ENCODE data around the gene CXCR5.

The CXCR5 gene

GRCh38 chr11:118877487-118878162, 6.1 kb upstream of the CXCR5 start:
- no peak for DNase-seq

DNA sequence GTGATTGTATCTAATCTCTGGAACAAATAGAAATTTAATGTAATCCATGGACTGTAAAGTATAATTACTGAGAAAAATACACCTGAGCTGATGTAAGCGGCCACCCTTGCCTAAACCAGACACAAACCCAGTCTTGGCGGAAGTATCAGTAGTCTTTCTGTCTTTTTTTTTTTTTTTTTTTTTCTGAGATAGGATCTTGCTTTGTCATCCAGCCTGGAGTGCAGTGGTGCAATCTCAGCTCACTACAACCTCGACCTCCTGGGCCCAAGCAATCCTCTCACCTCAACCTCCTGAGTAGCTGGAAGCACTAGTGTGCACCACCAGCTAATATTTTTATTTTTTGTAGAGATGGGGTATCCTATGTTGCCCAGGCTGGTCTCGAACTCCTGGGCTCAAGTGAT, 5.5 kb upstream of the CXCR5 start:
- DNase-seq: no peak

DNA sequence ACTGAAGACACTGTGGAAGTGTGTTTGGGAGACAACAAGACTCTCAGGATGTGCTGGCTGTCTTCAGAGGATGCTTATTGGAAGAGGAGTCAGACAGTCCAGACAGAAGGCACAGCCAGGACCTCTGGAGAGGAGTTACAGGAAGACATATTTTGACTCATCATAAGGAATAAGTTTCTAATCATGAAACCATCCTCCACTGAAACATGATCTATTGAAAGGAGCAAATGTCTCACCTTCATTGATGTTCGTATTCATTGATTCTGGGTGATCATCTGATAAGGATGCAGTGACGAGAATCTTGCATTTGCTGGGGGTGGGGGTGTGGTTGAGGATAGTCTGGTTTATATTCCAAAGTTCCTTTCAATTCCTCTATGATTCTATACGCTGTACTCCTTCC, 2.5 kb upstream of the CXCR5 start:
- no peak for DNase-seq

- no peak for DNase-seq
Observed at GRCh38 chr11:118882491-118882890, 1.2 kb upstream of the CXCR5 start.

DNA sequence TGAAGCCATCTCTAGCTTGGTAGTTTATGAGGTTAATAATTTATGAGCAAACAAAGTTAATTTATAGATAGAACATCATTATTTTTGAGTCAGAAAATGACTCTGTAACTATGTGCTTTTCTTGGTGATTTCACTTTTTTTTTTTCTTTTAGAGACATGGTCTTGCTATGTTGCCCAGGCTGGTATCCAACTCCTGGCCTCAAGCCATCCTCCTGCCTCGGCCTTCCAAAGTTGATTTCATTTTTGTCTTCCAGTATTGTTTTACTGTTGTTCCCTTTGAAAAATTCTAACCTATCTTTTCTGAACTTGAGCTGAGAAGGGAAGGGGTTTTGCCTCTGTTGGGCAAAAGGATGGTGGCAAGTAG, 706 bp upstream of the CXCR5 start:
- DNase-seq: no peak

GRCh38 chr11:118884875-118885274, 1.2 kb downstream of the CXCR5 start:
- no peak for DNase-seq

GRCh38 chr11:118885319-118885718, 1.6 kb downstream of the CXCR5 start:
- no peak for DNase-seq

- DNase-seq: no peak
Observed at GRCh38 chr11:118885831-118886565, 2.3 kb downstream of the CXCR5 start.

DNA sequence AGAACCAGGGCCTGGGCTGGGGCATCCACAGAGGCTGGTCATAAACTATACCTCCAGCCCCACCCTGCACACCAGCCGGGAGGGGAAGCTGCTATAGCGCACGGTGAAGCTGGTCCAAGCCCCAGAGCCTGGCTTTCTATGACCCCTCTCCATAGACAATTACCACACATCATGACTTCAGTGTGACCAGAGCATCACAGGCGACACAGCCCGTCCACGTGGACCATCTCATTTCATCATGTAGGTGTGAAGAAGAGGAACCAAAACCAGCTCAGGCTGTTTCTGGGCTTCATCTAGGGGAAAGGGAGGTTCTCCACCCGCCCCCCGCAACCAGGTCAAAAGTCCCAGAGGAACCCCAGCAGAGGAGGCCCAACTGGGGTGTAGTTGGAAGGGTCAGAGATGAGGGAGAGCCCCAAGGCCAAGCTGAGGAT, 3.0 kb downstream of the CXCR5 start:
- DNase-seq: no peak

DNA sequence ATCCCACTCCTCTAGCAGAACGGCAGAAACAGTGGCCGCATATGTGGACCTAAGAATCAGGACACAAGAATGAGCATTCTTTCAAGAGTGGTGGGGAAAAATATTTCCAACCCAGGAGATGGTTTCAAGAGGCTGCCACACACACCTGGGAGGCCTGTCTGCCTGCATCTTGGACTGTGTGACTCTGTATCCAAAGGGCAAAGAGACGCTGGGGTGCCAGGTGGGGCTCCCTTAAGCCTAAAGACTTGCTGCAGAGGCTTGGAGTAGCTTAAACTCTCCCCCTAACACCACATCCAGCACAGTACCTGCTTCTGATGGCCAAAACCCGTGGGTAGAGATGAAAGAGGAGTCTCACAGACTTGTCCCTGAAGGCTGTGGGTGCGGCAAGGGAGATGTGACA, 3.5 kb downstream of the CXCR5 start:
- no peak for DNase-seq

DNA sequence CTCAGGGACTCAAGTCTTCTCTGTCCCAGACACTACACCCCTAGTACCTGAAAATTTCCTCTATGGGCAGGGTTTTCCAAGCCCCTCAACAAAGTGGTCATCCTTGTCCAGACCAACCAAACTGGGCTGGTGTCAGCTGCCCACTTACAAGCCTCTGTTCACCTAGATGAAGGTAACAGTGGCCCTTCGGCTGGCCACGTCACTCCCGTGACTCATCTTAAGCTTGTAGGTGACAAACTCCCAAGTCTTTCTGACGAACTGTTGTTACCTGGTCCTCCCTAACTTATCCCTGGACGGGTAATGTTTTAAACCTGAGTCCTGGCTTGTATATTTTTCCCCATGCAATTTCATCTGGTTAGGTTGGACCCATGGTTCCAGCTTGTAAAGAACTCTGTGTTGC, 4.7 kb downstream of the CXCR5 start:
- DNase-seq: no peak

GRCh38 chr11:118889797-118890196, 6.1 kb downstream of the CXCR5 start:
- DNase-seq: no peak

DNA sequence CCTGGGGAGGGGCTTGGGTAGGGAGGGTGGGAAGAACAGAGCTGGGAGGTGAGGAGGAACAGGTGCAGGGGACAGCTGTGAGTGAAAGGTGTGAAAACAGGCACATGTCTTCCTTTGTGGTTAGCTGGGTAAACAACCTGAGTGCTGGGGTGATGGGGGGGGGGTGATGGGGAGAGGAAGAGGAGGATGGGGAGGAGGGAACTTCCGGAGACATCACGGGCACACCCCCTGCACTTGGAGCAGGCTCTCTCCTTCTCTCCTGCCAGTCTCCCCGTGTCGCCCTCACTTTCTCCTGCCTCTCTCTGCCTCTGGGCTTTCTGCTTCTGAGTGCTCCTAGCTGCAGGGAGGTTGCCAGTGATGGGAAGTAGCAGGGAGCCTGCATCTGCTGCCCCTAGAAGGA, 8.8 kb downstream of the CXCR5 start:
- peak in 2 of 4 experiments; percentile 34 to 51 for DNase-seq

GRCh38 chr11:118892964-118893363, 9.3 kb downstream of the CXCR5 start:
- DNase-seq: no peak

DNA sequence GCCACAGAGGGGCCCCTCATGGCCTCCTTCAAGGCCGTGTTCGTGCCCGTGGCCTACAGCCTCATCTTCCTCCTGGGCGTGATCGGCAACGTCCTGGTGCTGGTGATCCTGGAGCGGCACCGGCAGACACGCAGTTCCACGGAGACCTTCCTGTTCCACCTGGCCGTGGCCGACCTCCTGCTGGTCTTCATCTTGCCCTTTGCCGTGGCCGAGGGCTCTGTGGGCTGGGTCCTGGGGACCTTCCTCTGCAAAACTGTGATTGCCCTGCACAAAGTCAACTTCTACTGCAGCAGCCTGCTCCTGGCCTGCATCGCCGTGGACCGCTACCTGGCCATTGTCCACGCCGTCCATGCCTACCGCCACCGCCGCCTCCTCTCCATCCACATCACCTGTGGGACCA, 10.0 kb downstream of the CXCR5 start:
- DNase-seq: no peak

- DNase-seq: no peak
Observed at GRCh38 chr11:118894192-118894591, 10.5 kb downstream of the CXCR5 start.

DNA sequence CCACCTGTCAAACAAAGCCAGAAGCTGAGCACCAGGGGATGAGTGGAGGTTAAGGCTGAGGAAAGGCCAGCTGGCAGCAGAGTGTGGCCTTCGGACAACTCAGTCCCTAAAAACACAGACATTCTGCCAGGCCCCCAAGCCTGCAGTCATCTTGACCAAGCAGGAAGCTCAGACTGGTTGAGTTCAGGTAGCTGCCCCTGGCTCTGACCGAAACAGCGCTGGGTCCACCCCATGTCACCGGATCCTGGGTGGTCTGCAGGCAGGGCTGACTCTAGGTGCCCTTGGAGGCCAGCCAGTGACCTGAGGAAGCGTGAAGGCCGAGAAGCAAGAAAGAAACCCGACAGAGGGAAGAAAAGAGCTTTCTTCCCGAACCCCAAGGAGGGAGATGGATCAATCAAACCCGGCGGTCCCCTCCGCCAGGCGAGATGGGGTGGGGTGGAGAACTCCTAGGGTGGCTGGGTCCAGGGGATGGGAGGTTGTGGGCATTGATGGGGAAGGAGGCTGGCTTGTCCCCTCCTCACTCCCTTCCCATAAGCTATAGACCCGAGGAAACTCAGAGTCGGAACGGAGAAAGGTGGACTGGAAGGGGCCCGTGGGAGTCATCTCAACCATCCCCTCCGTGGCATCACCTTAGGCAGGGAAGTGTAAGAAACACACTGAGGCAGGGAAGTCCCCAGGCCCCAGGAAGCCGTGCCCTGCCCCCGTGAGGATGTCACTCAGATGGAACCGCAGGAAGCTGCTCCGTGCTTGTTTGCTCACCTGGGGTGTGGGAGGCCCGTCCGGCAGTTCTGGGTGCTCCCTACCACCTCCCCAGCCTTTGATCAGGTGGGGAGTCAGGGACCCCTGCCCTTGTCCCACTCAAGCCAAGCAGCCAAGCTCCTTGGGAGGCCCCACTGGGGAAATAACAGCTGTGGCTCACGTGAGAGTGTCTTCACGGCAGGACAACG, 11.7 kb downstream of the CXCR5 start:
- DNase-seq: peak in 3 of 4 experiments; percentile 27 to 58 (median 57)

DNA sequence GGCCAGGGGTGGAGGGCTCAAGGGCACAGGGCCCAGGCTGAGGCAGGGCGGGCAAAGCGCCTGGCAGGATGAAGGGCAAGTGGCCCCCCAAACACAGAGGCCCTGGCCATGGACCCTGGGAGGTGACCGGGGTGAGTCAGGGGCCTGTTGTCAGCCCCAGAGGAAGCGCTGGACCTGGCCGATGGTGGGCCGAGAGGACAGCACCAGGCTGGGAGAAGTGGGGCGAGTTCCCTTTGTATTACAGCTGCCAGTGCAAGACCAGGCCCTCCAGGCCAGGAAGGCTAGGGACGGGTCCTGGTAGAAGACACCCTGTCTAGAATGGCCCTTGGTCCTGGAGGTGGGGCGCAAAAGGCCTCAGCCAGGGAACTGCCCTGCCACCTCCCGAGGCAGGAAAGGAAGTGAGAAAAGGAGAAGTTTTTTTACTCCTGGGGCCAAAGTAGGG, 12.8 kb downstream of the CXCR5 start:
- no peak for DNase-seq

- no peak for DNase-seq
Observed at GRCh38 chr11:118896921-118897591, 13.4 kb downstream of the CXCR5 start.

DNA sequence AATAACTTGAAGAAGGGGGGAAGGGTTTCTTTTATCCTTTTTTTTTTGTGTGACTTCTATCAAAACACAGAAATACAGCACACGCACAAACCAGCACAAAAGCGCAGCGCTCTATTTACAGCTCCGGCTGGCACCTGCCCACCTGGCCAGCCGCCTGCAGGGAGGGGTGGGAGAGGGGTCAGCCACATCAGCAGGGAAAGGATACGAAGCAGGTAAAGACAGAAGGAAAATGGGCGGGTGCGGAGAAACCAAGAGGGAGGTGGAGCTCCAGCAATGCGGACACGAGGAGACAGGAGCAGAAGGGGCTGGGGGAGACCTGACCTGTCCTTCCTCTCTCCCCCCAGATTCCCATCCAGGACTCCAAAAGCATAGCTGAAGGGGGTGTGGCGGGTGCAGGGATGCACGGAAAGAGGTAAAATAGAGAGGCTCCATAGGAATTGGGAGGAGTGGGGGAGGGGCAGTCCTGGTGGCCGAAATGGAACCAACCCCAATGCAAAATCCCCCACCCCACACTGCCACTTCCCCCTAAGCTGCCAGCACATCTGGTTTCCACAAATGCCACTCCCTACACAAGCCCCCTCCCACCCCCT, 14.1 kb downstream of the CXCR5 start:
- DNase-seq: no peak

GRCh38 chr11:118898400-118899295, 15.0 kb downstream of the CXCR5 start:
- DNase-seq: no peak
